GM12864 (cell line): ENCODE data around the gene SKA3.
A peak's percentile ranks its signal among the peaks of the same experiment; 100 is the strongest.
"Not testable (repeated sequence)": the region's sequence is repeated elsewhere in the genome, so short reads cannot be mapped to it uniquely, and the experiment has no call there.

Source experiments
- DNase-seq: peaks from one replicate; pipeline ENCODE4 v3.0.0-alpha.2; 2011; ENCODE audit warnings: low read depth
- H3K4me3 ChIP-seq: 2 replicates; pipeline ENCODE4 v1.5.1; 2011; ENCODE audit warnings: mild to moderate bottlenecking, low read depth, low read length, control low read depth
- TF ChIP-seq, protein P1 (sequence below): IDR thresholded peaks from 2 replicates; pipeline ENCODE4 v1.5.1; 2011; ENCODE audit warnings: low read depth, mild to moderate bottlenecking, moderate library complexity, low read length, control low read depth, inconsistent platforms; ENCODE audit errors: missing control alignments

The SKA3 gene

GRCh38 chr13:21176982-21177284 lies 581 bp upstream of the SKA3 start:
- H3K4me3 ChIP-seq = peak overlapping the region; percentile 99
- DNase-seq = no peak
- TF ChIP-seq, protein P1, sequence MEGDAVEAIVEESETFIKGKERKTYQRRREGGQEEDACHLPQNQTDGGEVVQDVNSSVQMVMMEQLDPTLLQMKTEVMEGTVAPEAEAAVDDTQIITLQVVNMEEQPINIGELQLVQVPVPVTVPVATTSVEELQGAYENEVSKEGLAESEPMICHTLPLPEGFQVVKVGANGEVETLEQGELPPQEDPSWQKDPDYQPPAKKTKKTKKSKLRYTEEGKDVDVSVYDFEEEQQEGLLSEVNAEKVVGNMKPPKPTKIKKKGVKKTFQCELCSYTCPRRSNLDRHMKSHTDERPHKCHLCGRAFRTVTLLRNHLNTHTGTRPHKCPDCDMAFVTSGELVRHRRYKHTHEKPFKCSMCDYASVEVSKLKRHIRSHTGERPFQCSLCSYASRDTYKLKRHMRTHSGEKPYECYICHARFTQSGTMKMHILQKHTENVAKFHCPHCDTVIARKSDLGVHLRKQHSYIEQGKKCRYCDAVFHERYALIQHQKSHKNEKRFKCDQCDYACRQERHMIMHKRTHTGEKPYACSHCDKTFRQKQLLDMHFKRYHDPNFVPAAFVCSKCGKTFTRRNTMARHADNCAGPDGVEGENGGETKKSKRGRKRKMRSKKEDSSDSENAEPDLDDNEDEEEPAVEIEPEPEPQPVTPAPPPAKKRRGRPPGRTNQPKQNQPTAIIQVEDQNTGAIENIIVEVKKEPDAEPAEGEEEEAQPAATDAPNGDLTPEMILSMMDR = no peak

GRCh38 chr13:21175656-21176214 lies 617 bp downstream of the SKA3 start:
- no peak for DNase-seq
- TF ChIP-seq, protein P1 = no peak
- H3K4me3 ChIP-seq = peak overlapping the region; percentile 99

DNA sequence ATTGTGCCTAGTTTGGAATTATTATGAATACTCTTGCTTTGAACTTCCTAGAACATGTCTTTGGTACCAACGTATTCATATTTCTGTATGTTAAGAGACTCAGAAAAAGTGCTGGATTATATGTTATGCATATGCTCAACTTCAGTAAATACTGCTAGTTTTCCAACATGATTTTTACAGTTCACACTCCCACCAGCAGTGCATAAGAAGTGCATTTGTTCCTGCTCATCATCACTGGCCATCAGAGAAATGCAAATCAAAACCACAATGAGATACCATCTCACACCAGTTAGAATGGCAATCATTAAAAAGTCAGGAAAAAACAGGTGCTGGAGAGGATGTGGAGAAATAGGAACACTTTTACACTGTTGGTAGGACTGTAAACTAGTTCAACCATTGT lies 2.6 kb downstream of the SKA3 start:
- not testable (repeated sequence) for DNase-seq, H3K4me3 ChIP-seq

GRCh38 chr13:21171420-21171819 lies 4.9 kb downstream of the SKA3 start:
- no peak overlapping the region for H3K4me3 ChIP-seq
- DNase-seq = no peak
- TF ChIP-seq, protein P1 = no peak

- H3K4me3 ChIP-seq, DNase-seq: not testable (repeated sequence)
These were observed 10.7 kb downstream of the SKA3 start for GRCh38 chr13:21165606-21166005.

GRCh38 chr13:21164631-21165030 lies 11.7 kb downstream of the SKA3 start:
- no peak for DNase-seq
- no peak overlapping the region for H3K4me3 ChIP-seq
- TF ChIP-seq, protein P1 = no peak

DNA sequence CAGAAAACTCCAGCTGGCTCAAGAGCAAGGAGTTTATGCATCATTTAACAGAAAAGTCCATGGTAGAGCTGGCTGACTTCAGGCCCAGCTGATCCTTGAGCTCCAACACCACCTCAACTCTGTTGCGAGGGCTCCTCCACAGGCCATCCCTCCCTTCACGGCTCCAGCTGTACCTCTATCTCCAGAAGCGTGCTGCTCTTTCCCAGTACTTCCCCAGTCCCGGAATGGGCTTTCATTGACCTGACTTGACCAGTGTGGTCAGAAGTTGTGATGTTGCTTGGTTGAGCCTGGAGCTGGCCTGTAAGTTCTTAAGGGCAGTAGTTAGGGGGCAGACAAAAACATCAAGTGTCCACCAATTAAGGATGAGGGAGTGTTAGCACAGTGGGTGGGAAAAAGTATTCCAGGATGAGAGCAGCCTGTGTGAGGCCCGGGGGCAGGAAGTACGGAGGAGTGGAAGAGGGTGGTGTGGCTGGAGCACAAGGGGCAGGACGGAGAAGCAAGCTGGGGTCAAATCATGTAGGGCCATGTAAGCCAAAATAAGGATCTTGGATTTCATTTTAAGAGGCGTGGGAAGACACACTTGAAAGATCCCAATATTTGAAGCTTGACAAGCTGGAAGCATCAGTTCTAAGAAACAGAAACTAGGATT lies 24.0 kb downstream of the SKA3 start:
- no peak overlapping the region for H3K4me3 ChIP-seq
- DNase-seq = no peak
- TF ChIP-seq, protein P1 = no peak

GRCh38 chr13:21150013-21150412 lies 26.3 kb downstream of the SKA3 start:
- no peak overlapping the region for H3K4me3 ChIP-seq
- DNase-seq = no peak
- TF ChIP-seq, protein P1 = no peak
